Inflammatory macrophage treated with lipopolysaccharide for 1 hour (primary cell): Measurements from ENCODE around the gene GABBR1.

Experiments used
- DNase-seq, 2 donors: peaks; one replicate each; pipeline ENCODE4 v3.0.0-alpha.2; 2020 to 2022

GABBR1 gene

DNA sequence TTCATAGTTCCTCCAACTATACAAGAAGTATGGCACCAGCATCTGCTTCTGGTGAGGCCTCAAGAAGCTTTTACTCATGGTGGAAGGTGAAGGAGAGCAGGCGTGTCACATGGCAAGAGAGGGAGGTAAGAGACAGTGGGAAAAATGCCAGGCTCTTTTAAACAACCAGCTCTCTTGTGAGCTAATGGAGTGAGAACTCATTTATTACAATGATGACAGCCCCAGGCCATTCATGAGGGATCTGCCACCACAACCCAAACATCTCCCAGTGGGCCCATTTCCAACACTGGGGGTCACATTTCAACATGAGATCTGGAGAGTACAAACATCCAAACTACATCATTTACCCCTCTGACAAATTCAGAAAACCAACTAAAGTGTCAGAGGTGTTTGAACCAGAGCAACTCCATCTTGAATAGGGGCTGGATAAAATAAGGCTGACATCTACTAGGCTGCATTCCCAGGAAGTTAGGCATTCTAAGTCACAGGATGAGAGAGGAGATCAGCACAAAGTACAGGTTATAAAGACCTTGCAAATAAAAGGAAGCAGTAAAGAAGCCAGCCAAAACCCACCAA lies 71.3 kb downstream of the GABBR1 start:
- DNase-seq, result no peak

DNA sequence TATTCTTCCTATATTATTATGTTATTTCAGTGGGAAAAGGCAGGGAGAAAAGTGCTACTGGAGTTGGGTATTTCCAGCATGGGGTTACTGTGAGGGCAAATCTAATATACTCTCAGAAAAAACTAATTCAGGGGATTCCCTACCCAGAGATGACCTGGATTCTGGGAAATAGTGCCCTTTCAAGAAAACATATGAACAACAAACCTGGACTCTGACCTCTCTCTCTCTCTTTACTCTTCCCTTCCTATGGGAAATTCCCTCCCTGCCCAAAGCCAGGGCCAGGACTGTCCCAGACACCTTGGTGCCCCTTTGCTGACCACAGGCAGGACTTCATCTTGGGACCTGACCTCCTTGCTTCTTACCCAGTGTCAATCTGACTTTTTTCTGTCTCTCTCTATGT lies 71.9 kb downstream of the GABBR1 start:
- DNase-seq, result no peak

DNA sequence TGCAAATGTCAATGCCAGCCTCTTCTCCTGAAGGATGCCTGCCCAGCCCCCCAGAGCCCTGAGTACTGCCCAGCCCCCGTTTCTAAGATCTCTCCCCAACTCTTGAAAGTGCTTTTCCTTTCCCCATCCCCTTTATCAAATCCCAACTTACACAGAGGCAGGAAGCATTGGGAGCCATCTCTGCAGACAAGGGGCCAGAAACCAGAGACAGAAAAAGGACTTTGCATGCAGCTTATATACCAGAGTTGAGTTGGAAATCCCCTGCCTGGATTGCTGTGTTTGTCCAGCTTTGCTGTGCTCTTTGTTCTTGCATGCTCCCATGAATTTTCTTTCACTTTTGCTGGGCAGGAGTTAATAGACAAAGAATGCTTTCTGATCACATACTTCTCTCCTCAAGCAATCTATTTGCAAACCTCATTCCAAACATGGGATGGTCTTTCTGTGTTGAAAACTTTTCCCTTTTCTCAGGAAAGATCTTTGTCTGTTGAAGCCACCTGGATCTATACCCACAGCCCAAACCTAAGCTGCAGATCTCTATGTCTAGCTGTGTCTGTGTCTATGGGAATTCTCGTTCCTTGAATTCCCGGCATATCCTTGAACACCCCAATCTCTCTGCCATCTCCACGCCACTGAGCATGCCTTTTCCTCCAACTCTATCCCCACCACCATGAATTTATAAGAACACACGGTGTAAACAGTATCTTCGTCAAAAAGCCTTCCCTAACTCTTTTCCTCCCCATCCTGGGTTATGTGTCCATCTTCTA lies 73.3 kb downstream of the GABBR1 start, which contains the start of gene UBD:
TSS of gene UBD (minus strand) at position 209 of the 764 bp plus-strand sequence. CDS start at position 178, 31 bp downstream.
- DNase-seq, result no peak

DNA sequence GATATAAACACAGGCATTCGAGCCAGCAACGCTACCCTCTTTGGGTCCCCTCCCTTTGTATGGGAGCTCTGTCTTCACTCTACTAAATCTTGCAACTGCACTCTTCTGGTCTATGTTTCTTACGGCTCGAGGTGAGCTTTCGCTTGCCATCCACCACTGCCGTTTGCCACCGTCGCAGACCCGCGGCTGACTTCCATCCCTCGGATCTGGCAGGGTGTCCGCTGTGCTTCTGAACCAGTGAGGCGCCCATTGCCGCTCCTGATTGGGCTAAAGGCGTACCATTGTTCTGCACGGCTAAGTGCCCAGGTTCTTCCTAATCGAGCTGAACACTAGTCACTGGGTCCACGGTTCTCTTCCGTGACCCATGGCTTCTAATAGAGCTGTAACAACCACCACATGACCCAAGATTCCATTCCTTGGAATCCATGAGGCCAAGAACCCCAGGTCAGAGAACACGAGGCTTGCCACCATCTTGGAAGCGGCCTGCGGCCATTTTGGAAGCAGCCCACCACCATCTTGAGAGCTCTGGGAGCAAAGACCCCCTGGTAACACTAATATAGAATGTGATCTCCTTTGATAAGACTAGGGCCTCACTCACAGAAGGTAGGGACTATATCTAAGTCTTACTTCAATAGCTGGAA lies 74.4 kb downstream of the GABBR1 start:
- no peak for DNase-seq

DNA sequence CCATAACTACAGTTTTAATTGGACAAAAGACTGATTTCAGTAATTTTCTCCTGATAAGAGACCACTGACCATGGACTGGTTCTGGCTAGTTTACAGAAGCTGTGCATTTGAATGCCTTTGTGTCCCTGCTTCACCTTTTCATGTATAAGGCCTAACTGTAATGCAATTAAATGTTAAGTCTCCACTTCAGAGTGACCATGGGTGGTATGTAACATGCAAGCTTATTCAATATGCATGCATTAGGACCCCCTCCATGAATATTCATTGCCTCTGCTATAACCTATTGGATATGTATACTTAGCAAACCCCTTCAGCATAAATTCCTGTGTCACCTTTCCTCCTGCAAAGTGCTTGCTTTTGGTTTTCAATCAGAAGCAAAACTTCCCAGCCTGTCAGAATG lies 75.7 kb downstream of the GABBR1 start:
- DNase-seq, result no peak

DNA sequence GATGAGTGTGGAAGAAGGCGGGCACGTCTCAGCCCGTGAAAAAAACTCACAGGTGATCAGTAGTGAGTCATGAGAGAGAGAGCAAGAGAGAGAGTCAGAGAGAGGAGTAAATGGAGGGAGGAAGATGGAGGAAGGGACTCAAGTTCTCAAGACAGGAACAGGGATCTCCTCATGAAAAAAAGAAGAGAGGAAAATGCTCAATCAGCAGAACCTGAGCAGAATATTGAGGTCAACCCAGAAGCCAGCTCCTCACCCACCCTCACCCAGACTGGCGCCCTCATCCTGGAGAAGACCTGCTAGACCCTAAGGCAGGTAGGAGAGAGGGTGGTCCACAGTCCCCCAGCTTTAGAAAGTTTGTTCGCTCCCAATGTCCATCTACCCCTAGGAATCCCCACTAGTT lies 78.2 kb downstream of the GABBR1 start:
- DNase-seq, result no peak

DNA sequence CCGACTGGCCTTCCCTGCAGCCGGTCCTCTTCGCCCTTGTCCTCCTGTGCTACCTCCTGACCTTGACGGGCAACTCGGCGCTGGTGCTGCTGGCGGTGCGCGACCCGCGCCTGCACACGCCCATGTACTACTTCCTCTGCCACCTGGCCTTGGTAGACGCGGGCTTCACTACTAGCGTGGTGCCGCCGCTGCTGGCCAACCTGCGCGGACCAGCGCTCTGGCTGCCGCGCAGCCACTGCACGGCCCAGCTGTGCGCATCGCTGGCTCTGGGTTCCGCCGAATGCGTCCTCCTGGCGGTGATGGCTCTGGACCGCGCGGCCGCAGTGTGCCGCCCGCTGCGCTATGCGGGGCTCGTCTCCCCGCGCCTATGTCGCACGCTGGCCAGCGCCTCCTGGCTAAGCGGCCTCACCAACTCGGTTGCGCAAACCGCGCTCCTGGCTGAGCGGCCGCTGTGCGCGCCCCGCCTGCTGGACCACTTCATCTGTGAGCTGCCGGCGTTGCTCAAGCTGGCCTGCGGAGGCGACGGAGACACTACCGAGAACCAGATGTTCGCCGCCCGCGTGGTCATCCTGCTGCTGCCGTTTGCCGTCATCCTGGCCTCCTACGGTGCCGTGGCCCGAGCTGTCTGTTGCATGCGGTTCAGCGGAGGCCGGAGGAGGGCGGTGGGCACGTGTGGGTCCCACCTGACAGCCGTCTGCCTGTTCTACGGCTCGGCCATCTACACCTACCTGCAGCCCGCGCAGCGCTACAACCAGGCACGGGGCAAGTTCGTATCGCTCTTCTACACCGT lies 79.5 kb downstream of the GABBR1 start:
- peak; percentile 17 to 19 for DNase-seq

DNA sequence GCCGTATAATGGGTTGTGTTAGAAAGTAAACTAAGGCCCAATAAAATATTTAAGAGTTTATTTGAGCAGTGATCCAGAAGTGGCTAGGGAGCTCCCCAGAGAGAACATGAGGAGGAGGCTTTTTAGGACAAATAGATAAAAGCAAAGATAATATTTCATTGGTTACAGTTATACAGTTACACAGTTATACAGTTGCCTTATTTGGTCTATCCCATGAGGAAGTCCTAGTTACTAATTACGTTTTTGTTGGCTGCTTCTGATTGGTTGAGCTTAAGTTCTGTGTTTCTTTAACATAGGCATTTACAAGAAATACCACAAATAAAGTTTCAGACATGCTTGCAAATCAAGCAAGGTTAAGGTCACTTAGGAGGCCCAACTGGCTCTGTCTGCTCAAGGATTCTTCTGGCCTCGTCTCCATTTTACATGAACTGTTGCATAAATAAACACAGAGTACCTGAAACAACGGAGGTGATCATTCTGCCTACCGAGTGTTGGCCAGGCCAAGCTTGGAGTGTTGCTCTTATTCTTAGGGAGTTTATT lies 80.4 kb downstream of the GABBR1 start:
- DNase-seq, result peak; percentile 64 to 92

DNA sequence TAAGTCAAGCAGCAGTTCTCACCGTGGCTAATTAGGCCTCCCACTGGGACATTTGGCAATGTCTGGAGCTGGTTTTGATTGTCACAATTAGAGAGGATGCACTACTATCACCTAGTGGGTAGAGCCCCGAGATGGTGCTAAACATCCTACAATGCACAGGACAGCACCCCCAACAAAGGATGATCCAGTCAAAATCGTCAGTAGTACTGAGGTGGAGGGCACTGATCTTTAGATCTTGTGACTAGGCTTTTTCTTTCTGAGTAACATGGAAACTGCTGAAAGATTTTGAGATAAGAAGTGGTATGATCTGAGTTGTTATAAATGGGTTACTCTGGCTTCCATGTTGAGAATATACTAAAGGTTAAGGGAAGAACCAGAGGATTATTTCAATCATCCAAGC lies 85.4 kb downstream of the GABBR1 start:
- no peak for DNase-seq

DNA sequence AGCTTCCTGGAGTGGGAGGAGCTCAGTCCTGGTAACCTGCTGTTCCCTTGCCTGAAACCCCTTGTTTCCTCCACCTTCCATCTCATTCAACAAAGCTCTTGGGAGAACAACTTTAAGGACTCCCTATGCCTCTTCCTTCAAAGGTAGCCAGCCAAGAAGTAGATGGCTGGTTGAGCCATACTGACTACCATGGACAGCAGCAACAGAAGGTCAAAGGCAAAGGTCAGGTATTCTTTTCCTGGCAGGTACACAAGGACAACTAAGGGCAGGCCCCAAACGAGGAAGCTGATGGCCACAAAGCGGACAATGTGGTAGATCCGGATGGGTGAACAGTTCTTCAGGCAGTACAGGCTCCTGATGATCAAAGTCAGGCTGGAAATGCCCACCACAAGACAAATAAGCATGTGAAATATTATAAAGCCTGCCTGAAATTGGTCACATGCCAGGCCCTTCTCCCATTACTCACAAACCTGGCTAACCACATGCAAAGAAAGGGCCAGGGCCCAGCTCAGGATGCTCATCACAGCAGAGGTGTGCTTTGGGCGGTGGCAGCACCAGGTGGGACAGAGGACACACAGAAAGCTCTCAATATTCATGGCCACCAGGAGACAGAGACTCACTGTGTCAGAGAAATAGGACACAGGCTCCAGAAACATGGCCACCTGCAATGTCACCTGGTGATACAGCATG lies 95.1 kb downstream of the GABBR1 start:
- no peak for DNase-seq

DNA sequence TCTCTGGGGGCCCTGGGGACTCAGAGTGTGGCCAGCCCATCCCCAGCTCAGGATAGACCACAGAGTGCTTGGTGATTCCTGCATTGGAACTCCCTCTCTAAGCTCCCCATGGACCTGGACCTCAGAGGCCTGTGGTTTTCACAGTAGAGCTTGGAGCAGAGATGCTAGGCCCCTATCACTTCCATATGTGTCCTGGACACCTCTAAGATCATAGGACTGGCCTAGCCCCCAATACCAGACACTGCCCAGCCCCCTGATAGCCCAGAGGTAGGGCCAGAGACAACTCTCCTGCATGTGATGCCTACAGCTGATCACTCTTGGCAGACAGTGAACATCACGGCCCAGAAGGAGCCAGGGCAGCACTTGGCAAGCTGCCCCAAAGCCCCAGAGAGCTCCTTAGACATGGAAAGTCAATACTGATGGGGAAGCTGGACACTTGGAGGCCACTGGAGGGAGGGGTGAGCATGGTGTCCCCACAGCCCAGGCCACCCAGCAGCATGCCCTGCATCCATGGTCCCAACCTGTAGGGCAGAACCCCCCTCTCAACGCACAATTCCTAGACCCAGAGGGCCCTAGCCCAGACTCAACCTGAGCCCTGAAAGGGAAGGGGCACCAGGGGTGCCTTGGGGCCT lies 100.5 kb downstream of the GABBR1 start:
- no peak for DNase-seq

DNA sequence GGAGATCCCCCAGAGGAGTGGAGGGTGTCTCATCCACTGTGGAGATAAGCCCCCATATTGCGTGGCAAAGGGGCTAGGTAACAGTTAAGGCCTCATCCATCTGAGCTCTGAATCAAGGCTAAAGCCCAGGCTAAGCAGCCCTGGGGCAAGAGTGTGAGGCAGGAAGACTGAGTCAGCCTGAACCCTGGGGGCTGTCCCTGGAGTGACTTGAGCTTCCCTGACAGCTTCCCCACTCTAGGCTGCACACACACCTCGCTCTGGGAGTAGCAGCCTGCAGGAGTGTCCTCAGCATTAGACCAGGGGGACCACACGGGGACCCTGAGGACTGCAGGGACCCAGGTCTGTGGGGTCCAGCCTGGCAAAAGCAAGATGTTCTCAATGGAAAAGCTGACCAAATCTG lies 101.3 kb downstream of the GABBR1 start:
- DNase-seq, result no peak

DNA sequence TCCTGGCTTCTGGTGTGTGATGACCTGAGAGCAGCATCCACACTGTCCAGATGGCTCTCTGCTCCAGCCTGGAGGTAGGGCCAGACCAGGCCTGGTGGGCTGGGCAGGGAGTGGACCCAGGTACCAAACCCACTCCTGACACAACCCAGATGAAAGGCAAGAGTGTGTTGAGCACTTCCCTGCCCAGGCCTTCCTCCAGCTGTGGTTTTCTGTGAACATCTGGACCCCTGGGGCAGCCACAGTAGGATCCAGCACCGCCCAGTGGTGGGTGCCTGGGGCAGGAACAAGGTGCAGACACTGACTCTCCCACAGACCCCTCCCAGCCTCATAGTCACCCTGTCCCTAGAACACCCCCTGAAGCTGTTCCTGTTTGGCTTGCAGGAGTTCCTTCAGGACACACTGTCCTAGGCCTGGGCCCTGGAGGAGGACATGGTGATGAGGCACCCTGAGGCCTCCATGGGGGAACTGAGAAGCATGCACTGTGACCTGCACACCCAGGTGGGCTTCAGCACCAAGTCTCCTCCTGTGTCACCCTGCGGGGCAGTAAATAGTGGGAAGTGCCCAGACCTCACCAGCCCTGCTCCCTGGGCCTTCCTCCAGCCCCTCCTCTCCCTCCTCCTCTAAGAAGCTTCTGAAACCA lies 102.2 kb downstream of the GABBR1 start:
- DNase-seq, result no peak

DNA sequence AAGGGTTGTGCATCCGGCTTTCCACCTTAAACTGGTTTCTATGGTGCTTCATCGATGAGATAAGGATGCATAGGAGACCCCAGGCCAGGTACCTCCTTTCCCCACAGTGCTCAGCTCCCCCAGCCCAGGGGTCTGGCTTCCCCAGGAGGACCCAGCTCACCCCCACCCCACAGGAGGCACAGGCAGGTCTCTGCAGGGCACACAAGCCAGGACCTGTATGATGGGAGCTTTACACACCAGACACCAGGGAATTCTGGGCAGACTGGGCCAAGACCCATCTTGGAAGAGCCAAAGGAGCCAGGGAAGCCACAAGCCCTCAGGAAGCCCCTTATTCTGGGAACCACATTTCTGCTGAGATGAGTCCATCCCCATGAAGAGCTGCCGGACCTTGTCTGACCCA lies 103.0 kb downstream of the GABBR1 start:
- DNase-seq, result no peak

DNA sequence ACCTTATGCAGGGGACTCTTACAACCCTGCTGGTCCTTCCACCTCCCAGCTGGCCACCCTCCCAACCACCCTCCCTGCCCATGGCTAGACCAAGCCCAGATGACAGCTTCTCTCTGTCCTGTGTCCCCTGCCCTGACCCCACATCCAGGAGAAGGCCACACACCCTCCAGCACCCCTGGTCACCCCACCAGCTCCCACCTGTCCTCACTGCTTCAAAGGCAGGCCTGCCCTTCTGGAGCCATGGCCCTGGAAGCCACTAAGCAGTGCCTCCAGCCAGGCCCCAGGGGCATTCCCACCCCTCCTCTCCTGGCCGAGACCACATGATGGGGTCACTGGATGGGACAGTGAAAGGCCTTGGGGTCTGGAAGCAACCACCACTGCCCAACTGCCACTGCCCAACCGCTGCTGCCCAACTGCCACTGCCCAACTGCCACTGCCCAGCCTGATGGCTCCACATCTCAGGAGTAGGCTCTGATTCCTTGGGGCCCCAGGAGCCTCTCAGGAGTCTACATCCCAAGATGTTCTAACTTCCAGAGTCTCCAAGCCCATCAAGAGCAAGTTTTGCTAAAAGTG lies 103.9 kb downstream of the GABBR1 start:
- DNase-seq, result no peak

DNA sequence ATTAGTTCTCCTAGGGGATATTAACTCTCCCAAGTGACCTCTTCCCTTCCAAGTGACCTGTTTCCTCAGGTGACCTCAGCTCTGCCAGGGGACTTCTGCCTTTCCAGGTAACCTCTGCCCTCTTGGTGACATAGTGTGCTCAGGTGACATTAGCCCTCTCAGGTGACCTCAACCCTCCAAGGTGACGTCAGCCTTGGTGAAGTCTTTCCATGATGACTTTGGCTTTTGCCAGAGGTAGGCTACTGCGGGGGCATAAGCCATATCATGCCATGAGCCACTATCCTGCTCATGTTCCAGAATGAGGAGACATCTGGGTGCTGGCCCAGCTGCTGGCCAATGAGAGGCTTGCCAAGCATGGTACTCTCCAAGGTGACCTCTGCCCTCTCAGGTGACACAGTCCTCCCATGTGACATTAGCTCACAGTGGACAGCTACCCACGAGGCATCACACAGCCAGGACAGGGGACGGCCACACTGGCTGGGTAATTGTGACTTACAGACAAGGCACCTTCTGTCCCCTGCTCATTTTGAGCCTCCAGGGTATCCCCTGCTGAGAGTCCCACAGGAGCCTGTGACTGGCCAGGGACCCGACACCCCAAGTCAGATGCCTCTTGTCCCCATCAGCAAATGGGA lies 104.6 kb downstream of the GABBR1 start:
- DNase-seq, result no peak

DNA sequence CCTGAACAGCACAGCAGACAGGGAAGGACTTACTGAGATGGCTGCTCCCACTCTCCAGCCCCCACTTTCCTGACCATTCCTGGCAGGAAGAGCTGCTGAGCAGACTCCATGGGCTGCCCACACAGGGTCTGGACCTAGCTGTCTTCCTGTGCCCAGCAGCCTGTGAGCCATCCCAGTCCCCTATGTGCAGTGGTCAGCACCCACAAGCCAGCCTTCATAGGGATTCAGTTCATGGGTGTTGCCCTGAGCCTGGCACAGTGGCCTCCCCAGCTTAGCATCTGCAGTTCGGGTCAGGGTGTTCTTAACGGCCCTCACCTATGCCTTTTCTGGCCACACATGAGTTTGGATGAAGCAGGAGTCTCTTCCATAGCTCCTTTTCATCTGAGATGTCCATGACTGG lies 105.4 kb downstream of the GABBR1 start:
- no peak for DNase-seq

DNA sequence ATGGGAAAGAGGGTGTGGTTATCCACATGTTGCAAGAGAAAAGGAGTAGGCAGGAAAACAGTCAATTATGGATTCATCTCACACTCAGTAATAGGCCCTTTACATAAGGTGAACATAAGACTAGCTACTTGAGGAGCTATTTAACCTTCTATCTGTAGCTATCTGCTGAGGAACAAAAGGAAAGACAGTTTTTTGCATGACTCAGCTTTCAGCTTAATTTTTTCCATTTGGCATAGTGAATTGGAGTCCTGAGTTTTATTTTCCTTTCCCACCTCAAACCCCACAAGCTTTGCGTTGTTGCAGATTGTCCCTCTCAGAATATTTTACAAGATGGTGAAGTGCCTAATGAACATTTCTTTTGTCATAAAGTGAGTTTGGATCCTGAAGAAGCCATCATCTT lies 105.9 kb downstream of the GABBR1 start:
- DNase-seq, result no peak

DNA sequence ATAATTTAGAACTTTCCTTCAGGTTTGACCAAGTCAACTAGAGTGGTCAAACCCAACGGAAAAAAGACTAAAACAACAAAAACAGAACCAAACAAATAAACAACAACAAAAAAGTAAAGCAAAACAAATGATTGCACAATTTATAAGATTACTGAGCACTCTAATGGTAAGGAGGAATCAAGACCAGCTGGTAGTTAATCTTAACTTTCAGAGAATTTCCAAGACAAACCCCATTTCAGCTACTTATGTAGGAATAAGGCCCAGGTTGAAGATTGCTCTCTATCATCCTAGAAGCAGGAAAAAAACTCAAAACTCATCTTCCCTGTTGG lies 107.7 kb downstream of the GABBR1 start:
- no peak for DNase-seq

DNA sequence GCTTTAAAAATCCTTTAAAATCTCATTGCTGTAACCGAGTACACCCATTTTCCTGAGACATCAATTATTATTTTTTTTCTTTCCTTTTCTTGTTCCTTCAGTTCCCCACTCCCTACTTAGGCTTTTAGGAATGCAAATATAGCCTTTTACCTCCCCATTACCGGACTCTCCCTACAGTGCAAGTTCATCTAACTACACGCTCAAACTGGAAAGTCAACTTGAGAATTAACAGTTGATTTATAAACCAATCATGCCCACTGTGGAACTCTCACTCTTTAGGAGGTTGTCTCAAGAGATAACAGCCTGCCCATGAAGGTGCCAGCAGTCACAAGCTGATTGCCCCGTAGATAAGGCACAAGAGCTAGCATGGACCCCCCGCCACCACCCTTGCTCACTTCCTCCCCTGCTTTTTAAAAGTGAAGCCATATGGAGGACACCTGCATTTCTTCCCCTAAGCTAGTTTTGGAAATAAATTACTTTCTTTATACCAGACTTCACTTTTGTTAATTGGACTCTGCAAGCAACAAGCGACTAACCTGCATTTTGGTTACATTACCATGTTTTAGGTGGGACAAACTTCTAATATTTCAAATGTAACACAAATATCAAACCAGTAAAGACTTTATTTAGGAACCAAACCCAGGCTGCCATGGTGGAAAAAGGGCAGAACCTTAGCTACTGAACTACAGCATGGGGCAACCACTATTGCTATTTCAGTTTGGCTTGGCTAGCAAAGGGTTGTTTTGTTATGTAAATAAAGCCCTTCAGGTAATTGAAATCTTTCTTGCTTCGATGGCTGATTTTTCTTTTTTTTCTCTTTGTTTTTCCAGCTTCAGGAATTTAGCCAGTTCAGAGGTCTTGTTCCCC lies 108.3 kb downstream of the GABBR1 start:
- DNase-seq, result no peak
